Endothelial cell (in vitro differentiated cells): ENCODE data around the gene NATD1. TPM values are rescaled to one million over a fixed set of nuclear protein-coding genes. Genes with fewer than 3 reads are reported as not detected.
"Not testable (repeated sequence)": the region's sequence is repeated elsewhere in the genome, so short reads cannot be mapped to it uniquely, and the experiment has no call there.

ENCODE experiments used
- DNase-seq: peaks from one replicate; pipeline ENCODE4 v3.0.0; 2021; ENCODE audit warnings: low spot score
- H3K27ac Mint-ChIP-seq: one replicate; pipeline ENCODE4 v1.8.0; 2021; ENCODE audit warnings: mixed read lengths, inconsistent platforms; ENCODE audit not compliant: unreplicated experiment
- H3K27me3 Mint-ChIP-seq: one replicate; pipeline ENCODE4 v1.8.0; 2021; ENCODE audit warnings: mild to moderate bottlenecking, moderate library complexity, mixed read lengths, inconsistent platforms; ENCODE audit not compliant: unreplicated experiment
- H3K36me3 Mint-ChIP-seq: one replicate; pipeline ENCODE4 v1.8.0; 2021; ENCODE audit warnings: mild to moderate bottlenecking, low read depth, mixed read lengths, inconsistent platforms; ENCODE audit not compliant: unreplicated experiment
- H3K4me1 Mint-ChIP-seq: one replicate; pipeline ENCODE4 v1.8.0; 2021; ENCODE audit warnings: mild to moderate bottlenecking, mixed read lengths, inconsistent platforms; ENCODE audit not compliant: unreplicated experiment
- H3K4me3 Mint-ChIP-seq: one replicate; pipeline ENCODE4 v1.8.0; 2021; ENCODE audit warnings: mild to moderate bottlenecking, mixed read lengths, inconsistent platforms; ENCODE audit not compliant: unreplicated experiment
- H3K9me3 Mint-ChIP-seq: one replicate; pipeline ENCODE4 v1.8.0; 2021; ENCODE audit warnings: mixed read lengths, inconsistent platforms; ENCODE audit not compliant: unreplicated experiment
- CTCF ChIP-seq: fragments of 200-600 bp; sonication (generic); IDR thresholded peaks from one replicate; pipeline ENCODE4 v1.5.0; 2021; ENCODE audit warnings: antibody characterized with exemption; ENCODE audit not compliant: unreplicated experiment
- total RNA-seq: library from RNA; stranded (reverse); fragmentation: NEBNext Ultra II Directional; extraction: Animal tissue kit (Norgen Biotek cat#: 25700); gene quantifications from one replicate; pipeline ENCODE4 v1.2.1, GENCODE V29; 2021; ENCODE audit not compliant: unreplicated experiment

NATD1 gene
- total RNA-seq, 1 donor from 2014 or later, result 30.3 TPM

GRCh38 chr17:21196126-21196525, 57.1 kb downstream of the NATD1 start:
- Mint-ChIP-seq H3K4me1 (peaks cover 33% of the 10 kb centered on the region), H3K4me3 (no peak overlapping the region), H3K27me3 (peaks cover 9% of the 10 kb centered on the region), H3K9me3 (no peaks in the 10 kb centered on the region), H3K36me3 (peaks cover 41% of the 10 kb centered on the region), H3K27ac (no peak overlapping the region)
- no peak for DNase-seq
- no peak for TF ChIP-seq CTCF

GRCh38 chr17:21194703-21195102, 58.5 kb downstream of the NATD1 start:
- H3K4me1 Mint-ChIP-seq, result peaks cover 29% of the 10 kb centered on the region
- no peak for DNase-seq
- no peak for TF ChIP-seq CTCF
- H3K36me3 Mint-ChIP-seq, result peaks cover 53% of the 10 kb centered on the region
- H3K27ac Mint-ChIP-seq, result no peak overlapping the region
- H3K27me3 Mint-ChIP-seq, result peaks cover 7% of the 10 kb centered on the region
- H3K4me3 Mint-ChIP-seq, result no peak overlapping the region
- no peaks in the 10 kb centered on the region for H3K9me3 Mint-ChIP-seq

GRCh38 chr17:21194226-21194625, 59.0 kb downstream of the NATD1 start:
- Mint-ChIP-seq H3K27me3 (peaks cover 7% of the 10 kb centered on the region), H3K4me3 (no peak overlapping the region), H3K27ac (no peak overlapping the region), H3K36me3 (peaks cover 53% of the 10 kb centered on the region), H3K9me3 (no peaks in the 10 kb centered on the region), H3K4me1 (peaks cover 24% of the 10 kb centered on the region)
- no peak for DNase-seq
- no peak for TF ChIP-seq CTCF

GRCh38 chr17:21193031-21193430, 60.2 kb downstream of the NATD1 start:
- Mint-ChIP-seq H3K9me3 (no peaks in the 10 kb centered on the region), H3K4me1 (peaks cover 25% of the 10 kb centered on the region), H3K27ac (no peak overlapping the region), H3K27me3 (peaks cover 3% of the 10 kb centered on the region), H3K4me3 (no peak overlapping the region), H3K36me3 (peaks cover 49% of the 10 kb centered on the region)
- no peak for DNase-seq
- no peak for TF ChIP-seq CTCF

- not testable (repeated sequence) for DNase-seq, H3K27me3 Mint-ChIP-seq, H3K27ac Mint-ChIP-seq, H3K9me3 Mint-ChIP-seq
- Mint-ChIP-seq H3K4me3 (peak overlapping the region; percentile 31), H3K36me3 (peaks cover 43% of the 10 kb centered on the region), H3K4me1 (peaks cover 25% of the 10 kb centered on the region)
These were observed 60.8 kb downstream of the NATD1 start for GRCh38 chr17:21192414-21192813.

GRCh38 chr17:21191698-21192097, 61.5 kb downstream of the NATD1 start:
- H3K27me3 Mint-ChIP-seq, result peaks cover 2% of the 10 kb centered on the region
- H3K36me3 Mint-ChIP-seq, result peaks cover 36% of the 10 kb centered on the region
- no peaks in the 10 kb centered on the region for H3K9me3 Mint-ChIP-seq
- no peak for TF ChIP-seq CTCF
- DNase-seq, result no peak
- peaks cover 24% of the 10 kb centered on the region for H3K4me1 Mint-ChIP-seq
- no peak overlapping the region for H3K27ac Mint-ChIP-seq
- no peak overlapping the region for H3K4me3 Mint-ChIP-seq
